Liver (tissue), 9 donors: Measurements from ENCODE around the gene GRIN3A. TPM values are rescaled to one million over a fixed set of nuclear protein-coding genes. Genes with fewer than 3 reads are reported as not detected.
"Not testable (repeated sequence)": the region's sequence is repeated elsewhere in the genome, so short reads cannot be mapped to it uniquely, and the experiment has no call there.

Source experiments
- DNase-seq: peaks from one replicate; pipeline ENCODE4 v3.0.0-alpha.2; 2017; ENCODE audit warnings: low spot score
- H3K27ac ChIP-seq, 2 donors: one replicate each; pipeline ENCODE4 v1.7.0; 2013; ENCODE audit warnings: inconsistent platforms in 2 of 2, low read length in 2 of 2, control low read depth in 1 of 2, low read depth in 1 of 2, mild to moderate bottlenecking in 1 of 2
- H3K27me3 ChIP-seq, 4 donors: one replicate each; pipeline versions ENCODE4 v1.6.1 to v1.7.0; 2013; ENCODE audit warnings: low read length in 3 of 4, inconsistent platforms in 1 of 4, mild to moderate bottlenecking in 1 of 4, moderate library complexity in 1 of 4; ENCODE audit not compliant: control insufficient read depth in 4 of 4, insufficient read depth in 4 of 4
- H3K36me3 ChIP-seq, 4 donors: one replicate each; pipeline versions ENCODE4 v1.6.1 to v1.7.0; 2013; ENCODE audit warnings: low read length in 3 of 4, mild to moderate bottlenecking in 3 of 4, low read depth in 1 of 4, moderate library complexity in 1 of 4; ENCODE audit not compliant: control insufficient read depth in 4 of 4, insufficient read depth in 3 of 4
- H3K4me1 ChIP-seq, 4 donors: one replicate each; pipeline versions ENCODE4 v1.6.1 to v1.7.0; 2013; ENCODE audit warnings: low read length in 3 of 4, mild to moderate bottlenecking in 3 of 4, moderate library complexity in 1 of 4; ENCODE audit not compliant: control insufficient read depth in 4 of 4, insufficient read depth in 4 of 4
- H3K4me3 ChIP-seq, 3 donors: one replicate each; pipeline versions ENCODE4 v1.6.1 to v1.7.0; 2013; ENCODE audit warnings: low read length in 3 of 3, control low read depth in 1 of 3, low read depth in 1 of 3, mild to moderate bottlenecking in 1 of 3
- H3K9ac ChIP-seq, 2 donors: one replicate each; pipeline ENCODE4 v1.7.0; 2013; ENCODE audit warnings: low read length in 2 of 2, mild to moderate bottlenecking in 2 of 2, moderate library complexity in 2 of 2, control low read depth in 1 of 2, low read depth in 1 of 2
- H3K9me3 ChIP-seq, 4 donors: one replicate each; pipeline versions ENCODE4 v1.6.1 to v1.7.0; 2013; ENCODE audit warnings: low read length in 3 of 4; ENCODE audit not compliant: control insufficient read depth in 4 of 4
- EGR1 ChIP-seq, 2 donors: IDR thresholded peaks; 2 replicates each; pipeline ENCODE4 v1.6.1; 2016 to 2018; ENCODE audit warnings: antibody characterized with exemption in 2 of 2, low read depth in 2 of 2
- FOXA1 ChIP-seq: IDR thresholded peaks from 2 replicates; pipeline ENCODE4 v1.6.1; 2016; ENCODE audit warnings: antibody characterized with exemption
- FOXA2 ChIP-seq: IDR thresholded peaks from 2 replicates; pipeline ENCODE4 v1.6.1; 2016; ENCODE audit warnings: antibody characterized with exemption
- GABPA ChIP-seq, 2 donors: IDR thresholded peaks in 1 of 2; conservative IDR thresholded peaks in 1 of 2; 2 replicates each; pipeline ENCODE4 v1.6.1; 2016; ENCODE audit warnings: antibody characterized with exemption in 2 of 2, mild to moderate bottlenecking in 1 of 2, moderate library complexity in 1 of 2
- HNF4A ChIP-seq, 2 donors: conservative IDR thresholded peaks; 2 replicates each; pipeline ENCODE4 v1.6.1; 2016; ENCODE audit warnings: antibody characterized with exemption in 2 of 2, mild to moderate bottlenecking in 2 of 2
- HNF4G ChIP-seq: IDR thresholded peaks from 2 replicates; pipeline ENCODE4 v1.6.1; 2016; ENCODE audit warnings: antibody characterized with exemption
- JUND ChIP-seq, 2 donors: IDR thresholded peaks; 2 replicates each; pipeline ENCODE4 v1.6.1; 2016; ENCODE audit warnings: antibody characterized with exemption in 2 of 2
- RAD21 ChIP-seq, 2 donors: IDR thresholded peaks; 2 replicates each; pipeline ENCODE4 v1.6.1; 2016; ENCODE audit warnings: antibody characterized with exemption in 2 of 2, mild to moderate bottlenecking in 2 of 2
- RXRA ChIP-seq, 2 donors: IDR thresholded peaks; 2 replicates each; pipeline ENCODE4 v1.6.1; 2017 to 2018; ENCODE audit warnings: antibody characterized with exemption in 2 of 2, mild to moderate bottlenecking in 1 of 2
- SP1 ChIP-seq: IDR thresholded peaks from 2 replicates; pipeline ENCODE4 v1.6.1; 2018; ENCODE audit warnings: antibody characterized with exemption, mild to moderate bottlenecking
- TAF1 ChIP-seq: conservative IDR thresholded peaks from 2 replicates; pipeline ENCODE4 v1.6.1; 2016; ENCODE audit warnings: antibody characterized with exemption, mild to moderate bottlenecking
- YY1 ChIP-seq: IDR thresholded peaks from 2 replicates; pipeline ENCODE4 v1.6.1; 2016; ENCODE audit warnings: antibody characterized with exemption, mild to moderate bottlenecking
- WGBS: extraction: QIAGEN DNeasy Blood & Tissue Kit; methylation state at CpG from one replicate; pipeline ENCODE4 v1.1.7; 2013; 5-methylcytosine and 5-hydroxymethylcytosine counted together
- polyA plus RNA-seq, 2 donors: library from polyadenylated mRNA; stranded (reverse) in 1 of 2; unstranded in 1 of 2; fragments of 200-250 nt in 1 of 2; fragments of >200 nt in 1 of 2; fragmentation: Nextera tagmentation in 1 of 2; extraction: Ambion mirVana in 1 of 2; gene quantifications; one replicate each; pipeline versions ENCODE4 v1.2.1 to v1.2.3, GENCODE V29; 2013 to 2015
- total RNA-seq, 2 donors: library from RNA; depleted of rRNA; stranded (reverse); fragments of >200 nt; gene quantifications; one replicate each; pipeline ENCODE4 v1.2.3, GENCODE V29; 2014
- TF ChIP-seq, protein P1 (sequence below): IDR thresholded peaks from 2 replicates; pipeline ENCODE4 v1.6.1; 2016; ENCODE audit warnings: antibody characterized with exemption, mild to moderate bottlenecking
- TF ChIP-seq, protein P2 (sequence below): IDR thresholded peaks from 2 replicates; pipeline ENCODE4 v1.6.1; 2016; ENCODE audit warnings: antibody characterized with exemption
- TF ChIP-seq, protein P3 (sequence below): IDR thresholded peaks from 2 replicates; pipeline ENCODE4 v1.6.1; 2016; ENCODE audit warnings: antibody characterized with exemption
- TF ChIP-seq, protein P4 (sequence below): fragments of 150-350 bp; IDR thresholded peaks from 2 replicates; pipeline ENCODE4 v1.5.1; 2017; ENCODE audit warnings: improper control_type of control experiment, low read depth, low read length; ENCODE audit not compliant: missing input control
- donor health status: healthy.
- donor health status: healthy.
- donor health status: healthy.
- donor health status: healthy.
- donor health status: healthy.

The GRIN3A gene
- total and polyA plus RNA-seq, 4 donors, result under 0.01 to 0.23 (median 0.09) TPM

DNA sequence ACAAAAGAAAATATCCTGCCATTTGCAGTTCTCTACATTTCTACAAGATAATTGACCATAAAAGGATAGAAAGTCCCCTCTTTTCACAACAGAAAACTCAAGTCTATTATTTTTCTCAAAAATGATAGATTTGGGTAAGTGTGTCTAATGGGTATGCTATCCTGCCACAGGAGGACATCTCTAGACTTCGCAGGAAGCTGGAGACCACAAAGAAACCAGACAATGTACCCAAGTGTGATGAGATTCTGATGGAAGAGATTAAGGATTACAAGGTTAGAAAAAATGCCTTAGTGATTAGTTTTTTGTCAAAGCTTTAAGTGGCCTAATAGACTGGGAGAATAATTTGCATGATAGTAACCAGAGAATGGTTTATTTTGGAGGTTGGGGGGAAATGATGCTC is 176.7 kb downstream of the GRIN3A start:
- no peak for TF ChIP-seq RAD21 (IDR thresholded peaks at IDR 0.05)
- TF ChIP-seq SP1, result no peak
- TF ChIP-seq, protein P1, sequence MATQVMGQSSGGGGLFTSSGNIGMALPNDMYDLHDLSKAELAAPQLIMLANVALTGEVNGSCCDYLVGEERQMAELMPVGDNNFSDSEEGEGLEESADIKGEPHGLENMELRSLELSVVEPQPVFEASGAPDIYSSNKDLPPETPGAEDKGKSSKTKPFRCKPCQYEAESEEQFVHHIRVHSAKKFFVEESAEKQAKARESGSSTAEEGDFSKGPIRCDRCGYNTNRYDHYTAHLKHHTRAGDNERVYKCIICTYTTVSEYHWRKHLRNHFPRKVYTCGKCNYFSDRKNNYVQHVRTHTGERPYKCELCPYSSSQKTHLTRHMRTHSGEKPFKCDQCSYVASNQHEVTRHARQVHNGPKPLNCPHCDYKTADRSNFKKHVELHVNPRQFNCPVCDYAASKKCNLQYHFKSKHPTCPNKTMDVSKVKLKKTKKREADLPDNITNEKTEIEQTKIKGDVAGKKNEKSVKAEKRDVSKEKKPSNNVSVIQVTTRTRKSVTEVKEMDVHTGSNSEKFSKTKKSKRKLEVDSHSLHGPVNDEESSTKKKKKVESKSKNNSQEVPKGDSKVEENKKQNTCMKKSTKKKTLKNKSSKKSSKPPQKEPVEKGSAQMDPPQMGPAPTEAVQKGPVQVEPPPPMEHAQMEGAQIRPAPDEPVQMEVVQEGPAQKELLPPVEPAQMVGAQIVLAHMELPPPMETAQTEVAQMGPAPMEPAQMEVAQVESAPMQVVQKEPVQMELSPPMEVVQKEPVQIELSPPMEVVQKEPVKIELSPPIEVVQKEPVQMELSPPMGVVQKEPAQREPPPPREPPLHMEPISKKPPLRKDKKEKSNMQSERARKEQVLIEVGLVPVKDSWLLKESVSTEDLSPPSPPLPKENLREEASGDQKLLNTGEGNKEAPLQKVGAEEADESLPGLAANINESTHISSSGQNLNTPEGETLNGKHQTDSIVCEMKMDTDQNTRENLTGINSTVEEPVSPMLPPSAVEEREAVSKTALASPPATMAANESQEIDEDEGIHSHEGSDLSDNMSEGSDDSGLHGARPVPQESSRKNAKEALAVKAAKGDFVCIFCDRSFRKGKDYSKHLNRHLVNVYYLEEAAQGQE, result no peak
- no peak for TF ChIP-seq HNF4A (conservative IDR thresholded peaks at IDR 0.05)
- TF ChIP-seq JUND (IDR thresholded peaks at IDR 0.05), result no peak
- TF ChIP-seq, protein P2, sequence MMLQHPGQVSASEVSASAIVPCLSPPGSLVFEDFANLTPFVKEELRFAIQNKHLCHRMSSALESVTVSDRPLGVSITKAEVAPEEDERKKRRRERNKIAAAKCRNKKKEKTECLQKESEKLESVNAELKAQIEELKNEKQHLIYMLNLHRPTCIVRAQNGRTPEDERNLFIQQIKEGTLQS, result no peak
- no peak for TF ChIP-seq TAF1
- no peak for TF ChIP-seq FOXA2
- TF ChIP-seq, protein P3, sequence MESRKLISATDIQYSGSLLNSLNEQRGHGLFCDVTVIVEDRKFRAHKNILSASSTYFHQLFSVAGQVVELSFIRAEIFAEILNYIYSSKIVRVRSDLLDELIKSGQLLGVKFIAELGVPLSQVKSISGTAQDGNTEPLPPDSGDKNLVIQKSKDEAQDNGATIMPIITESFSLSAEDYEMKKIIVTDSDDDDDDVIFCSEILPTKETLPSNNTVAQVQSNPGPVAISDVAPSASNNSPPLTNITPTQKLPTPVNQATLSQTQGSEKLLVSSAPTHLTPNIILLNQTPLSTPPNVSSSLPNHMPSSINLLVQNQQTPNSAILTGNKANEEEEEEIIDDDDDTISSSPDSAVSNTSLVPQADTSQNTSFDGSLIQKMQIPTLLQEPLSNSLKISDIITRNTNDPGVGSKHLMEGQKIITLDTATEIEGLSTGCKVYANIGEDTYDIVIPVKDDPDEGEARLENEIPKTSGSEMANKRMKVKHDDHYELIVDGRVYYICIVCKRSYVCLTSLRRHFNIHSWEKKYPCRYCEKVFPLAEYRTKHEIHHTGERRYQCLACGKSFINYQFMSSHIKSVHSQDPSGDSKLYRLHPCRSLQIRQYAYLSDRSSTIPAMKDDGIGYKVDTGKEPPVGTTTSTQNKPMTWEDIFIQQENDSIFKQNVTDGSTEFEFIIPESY, result no peak
- TF ChIP-seq FOXA1, result no peak
- TF ChIP-seq HNF4G, result no peak
- TF ChIP-seq EGR1 (IDR thresholded peaks at IDR 0.05; ENCODE audit: low read depth in 2 of 2), result no peak
- H3K4me3 ChIP-seq, result no peak overlapping the region
- H3K27ac ChIP-seq, result no peak overlapping the region
- H3K36me3 ChIP-seq, result peaks cover 10 to 68% (median 53%) of the 10 kb centered on the region in 4 donors
- no peaks in the 10 kb centered on the region for H3K4me1 ChIP-seq
- H3K27me3 ChIP-seq, result no peaks in the 10 kb centered on the region
- DNase-seq, result no peak
- H3K9ac ChIP-seq, result no peak overlapping the region
- WGBS, result 95% methylated on average over 1 of the region's 1 CpG
- peaks cover 0 to 1% (median 0%) of the 10 kb centered on the region in 4 donors for H3K9me3 ChIP-seq

DNA sequence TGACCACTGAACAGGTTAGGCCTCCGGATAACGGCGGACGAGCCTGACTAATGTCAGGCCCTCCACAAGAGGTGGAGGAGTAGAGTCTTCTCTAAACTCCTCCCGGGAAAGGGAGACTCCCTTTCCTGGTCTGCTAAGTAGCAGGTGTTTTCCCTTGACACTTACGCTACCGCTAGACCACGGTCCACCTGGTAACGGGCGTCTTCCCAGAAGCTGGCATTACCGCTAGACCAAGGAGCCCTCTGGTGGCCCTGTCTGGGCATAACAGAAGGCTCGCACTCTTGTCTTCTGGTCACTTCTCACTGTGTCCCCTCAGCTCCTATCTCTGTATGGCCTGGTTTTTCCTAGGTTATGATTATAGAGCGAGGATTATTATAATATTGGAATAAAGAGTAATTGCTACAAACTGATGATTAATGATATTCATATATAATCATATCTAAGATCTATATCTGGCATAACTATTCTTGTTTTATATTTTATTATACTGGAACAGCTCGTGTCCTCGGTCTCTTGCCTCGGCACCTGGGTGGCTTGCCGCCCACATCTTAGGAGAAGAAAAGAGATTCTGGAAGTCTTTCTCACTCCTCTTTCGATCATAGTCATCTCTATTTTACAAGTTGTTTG is 188.9 kb downstream of the GRIN3A start:
- H3K9ac ChIP-seq, H3K4me3 ChIP-seq: not testable (repeated sequence)
- 92% methylated on average over 17 of the region's 18 CpGs for WGBS

DNA sequence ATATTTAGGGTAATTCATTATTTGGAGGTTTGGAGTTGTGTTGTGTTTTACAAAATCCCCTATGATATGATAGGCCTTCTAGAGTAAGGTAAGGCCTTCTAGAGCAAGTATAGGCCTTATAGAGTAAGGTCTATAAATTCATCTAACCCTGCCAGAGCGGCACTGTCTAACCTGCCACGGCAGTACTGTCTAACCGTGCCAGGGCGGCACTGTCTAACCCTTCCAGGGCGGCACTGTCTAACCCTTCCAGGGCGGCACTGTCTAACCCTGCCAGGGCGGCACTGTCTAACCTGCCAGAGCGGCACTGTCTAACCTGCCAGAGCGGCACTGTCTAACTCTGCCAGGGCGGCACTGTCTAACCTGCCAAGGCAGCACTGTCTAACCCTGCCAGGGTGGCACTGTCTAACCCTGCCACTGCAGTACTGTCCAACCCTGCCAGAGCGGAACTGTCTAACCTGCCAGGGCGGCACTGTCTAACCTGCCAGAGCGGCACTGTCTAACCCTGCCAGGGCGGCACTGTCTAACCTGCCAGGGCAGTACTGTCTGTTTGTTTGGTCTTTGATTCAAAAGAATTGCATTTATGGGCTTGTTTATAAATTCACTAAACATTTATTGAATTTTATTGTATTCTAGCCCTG is 195.2 kb downstream of the GRIN3A start:
- H3K4me3 ChIP-seq, result no peak overlapping the region
- H3K9ac ChIP-seq, result no peak overlapping the region
- H3K27me3 ChIP-seq, result no peaks in the 10 kb centered on the region
- no peak for DNase-seq
- no peak overlapping the region for H3K27ac ChIP-seq
- WGBS, result 96% methylated on average over 14 of the region's 14 CpGs
- H3K9me3 ChIP-seq, result no peaks in the 10 kb centered on the region
- H3K36me3 ChIP-seq, result peaks cover 8 to 48% (median 43%) of the 10 kb centered on the region in 4 donors
- no peaks in the 10 kb centered on the region for H3K4me1 ChIP-seq
- TF ChIP-seq YY1 (no peak), HNF4G (no peak), JUND (IDR thresholded peaks at IDR 0.05) (no peak), FOXA1 (no peak), GABPA (IDR thresholded peaks at IDR 0.05 in 1 of 2, conservative IDR thresholded peaks at IDR 0.05 in 1 of 2) (no peak), EGR1 (IDR thresholded peaks at IDR 0.05; ENCODE audit: low read depth in 2 of 2) (no peak), RXRA (IDR thresholded peaks at IDR 0.05) (no peak), HNF4A (conservative IDR thresholded peaks at IDR 0.05) (no peak), FOXA2 (no peak), SP1 (no peak)
- TF ChIP-seq, protein P3, result no peak
- TF ChIP-seq, protein P4, sequence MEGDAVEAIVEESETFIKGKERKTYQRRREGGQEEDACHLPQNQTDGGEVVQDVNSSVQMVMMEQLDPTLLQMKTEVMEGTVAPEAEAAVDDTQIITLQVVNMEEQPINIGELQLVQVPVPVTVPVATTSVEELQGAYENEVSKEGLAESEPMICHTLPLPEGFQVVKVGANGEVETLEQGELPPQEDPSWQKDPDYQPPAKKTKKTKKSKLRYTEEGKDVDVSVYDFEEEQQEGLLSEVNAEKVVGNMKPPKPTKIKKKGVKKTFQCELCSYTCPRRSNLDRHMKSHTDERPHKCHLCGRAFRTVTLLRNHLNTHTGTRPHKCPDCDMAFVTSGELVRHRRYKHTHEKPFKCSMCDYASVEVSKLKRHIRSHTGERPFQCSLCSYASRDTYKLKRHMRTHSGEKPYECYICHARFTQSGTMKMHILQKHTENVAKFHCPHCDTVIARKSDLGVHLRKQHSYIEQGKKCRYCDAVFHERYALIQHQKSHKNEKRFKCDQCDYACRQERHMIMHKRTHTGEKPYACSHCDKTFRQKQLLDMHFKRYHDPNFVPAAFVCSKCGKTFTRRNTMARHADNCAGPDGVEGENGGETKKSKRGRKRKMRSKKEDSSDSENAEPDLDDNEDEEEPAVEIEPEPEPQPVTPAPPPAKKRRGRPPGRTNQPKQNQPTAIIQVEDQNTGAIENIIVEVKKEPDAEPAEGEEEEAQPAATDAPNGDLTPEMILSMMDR, result no peak
- TF ChIP-seq, protein P2, result no peak

More for the DNA sequence above, 188.9 kb downstream of the GRIN3A start:
- H3K27me3 ChIP-seq, H3K4me1 ChIP-seq, H3K27ac ChIP-seq, DNase-seq, H3K9me3 ChIP-seq: not testable (repeated sequence)
- H3K36me3 ChIP-seq, result peaks cover 12 to 89% (median 75%) of the 10 kb centered on the region in 4 donors
